ENCODE measurements around the gene KYAT1.
A peak's percentile ranks its signal among the peaks of the same experiment; 100 is the strongest.

Gene KYAT1

DNA sequence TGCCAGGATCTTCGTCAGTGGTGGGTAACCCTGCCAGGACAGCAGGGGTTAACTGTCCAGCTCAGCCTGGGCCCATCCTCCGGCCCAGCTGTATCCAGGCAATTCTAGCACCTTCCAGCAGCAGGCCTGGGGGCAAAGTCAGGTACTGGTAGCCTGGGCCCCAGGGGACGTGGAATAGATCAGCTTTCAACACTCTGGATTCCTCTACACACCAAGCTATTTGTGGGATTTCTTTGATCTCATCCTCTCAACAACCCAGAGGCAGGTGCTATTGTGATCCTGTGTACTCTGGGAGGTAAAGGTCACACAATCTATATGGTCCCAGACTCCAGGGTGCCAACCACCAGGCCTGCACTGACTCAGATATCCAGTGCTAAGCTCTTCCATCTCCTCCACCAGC, 43.4 kb downstream of the KYAT1 start:
- DNase-seq (ENCODE audit: low read depth) = no peak

DNA sequence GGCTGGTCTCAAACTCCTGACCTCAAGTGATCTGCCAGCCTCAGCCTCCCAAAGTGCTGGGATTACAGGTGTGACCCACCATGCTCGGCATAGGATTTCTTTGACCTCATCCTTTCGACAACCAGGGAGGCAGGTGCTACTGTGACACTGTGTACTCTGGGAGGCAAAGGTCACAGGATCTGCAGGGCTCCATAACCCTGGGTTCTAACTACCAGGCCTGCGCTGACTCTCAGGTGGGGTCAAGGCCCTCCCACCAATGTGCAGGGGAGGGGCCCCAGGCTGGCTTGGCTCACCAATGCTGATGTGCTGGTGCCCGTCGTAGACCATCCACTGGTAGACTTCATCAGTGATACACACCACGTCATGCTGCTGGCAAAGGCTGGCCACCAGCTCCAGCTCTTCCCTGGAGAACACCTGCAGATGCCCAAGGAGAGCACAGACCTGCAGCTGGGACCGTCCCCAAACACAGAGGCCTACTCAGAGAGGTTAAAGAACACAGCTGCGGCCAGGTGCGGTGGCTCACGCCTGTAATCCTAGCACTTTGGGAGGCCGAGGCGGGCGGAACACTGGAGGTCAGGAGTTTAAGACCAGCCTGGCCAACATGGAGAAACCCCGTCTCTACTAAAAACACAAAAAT, 45.1 kb downstream of the KYAT1 start:
- DNase-seq (ENCODE audit: low read depth) = no peak

DNA sequence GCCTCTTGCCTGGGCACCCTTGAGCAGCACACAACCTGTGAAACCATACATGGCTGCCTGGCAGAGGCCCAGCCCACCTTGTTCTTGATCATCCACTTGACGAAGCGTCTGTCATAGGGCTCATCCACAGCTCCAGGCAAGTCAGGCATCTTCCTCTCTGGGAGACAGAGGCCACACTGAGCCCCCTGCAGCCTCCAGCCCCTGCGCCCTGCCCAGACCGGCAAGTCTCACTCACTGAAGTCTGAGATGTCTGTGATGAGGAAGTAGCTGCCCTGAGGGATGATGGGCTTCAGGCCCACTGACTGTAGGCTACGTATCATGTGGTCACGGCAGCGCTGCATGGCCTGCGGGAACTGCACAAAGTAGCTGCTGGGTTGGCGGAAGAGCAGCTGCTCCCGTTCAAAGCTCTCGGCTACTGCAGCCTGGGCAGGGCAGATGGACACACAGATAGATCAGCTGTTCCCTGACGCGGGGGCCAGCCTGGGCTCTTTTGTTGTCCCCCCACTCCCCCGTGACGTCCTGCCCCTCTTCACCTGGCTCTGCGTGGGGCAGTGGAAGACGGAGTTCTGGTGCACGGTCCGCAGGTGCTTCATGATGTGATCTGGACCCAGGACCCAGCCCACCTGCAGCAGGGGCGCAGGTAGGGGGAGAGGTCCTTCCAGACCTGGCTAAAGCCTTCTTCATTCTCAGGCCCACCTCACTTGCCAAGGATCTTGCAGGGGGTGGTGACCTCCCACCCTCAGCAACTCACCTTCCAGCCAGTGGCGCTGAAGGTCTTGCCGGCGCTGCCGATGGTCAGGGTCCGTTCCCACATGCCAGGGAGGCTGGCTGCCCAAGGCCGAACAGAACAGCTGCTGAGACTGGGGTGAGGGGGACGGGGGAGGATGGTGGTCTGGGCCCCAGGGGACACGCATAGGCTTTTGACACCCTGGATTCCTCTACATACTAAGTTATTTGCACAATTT, 46.2 kb downstream of the KYAT1 start:
- no peak for DNase-seq (ENCODE audit: low read depth)

DNA sequence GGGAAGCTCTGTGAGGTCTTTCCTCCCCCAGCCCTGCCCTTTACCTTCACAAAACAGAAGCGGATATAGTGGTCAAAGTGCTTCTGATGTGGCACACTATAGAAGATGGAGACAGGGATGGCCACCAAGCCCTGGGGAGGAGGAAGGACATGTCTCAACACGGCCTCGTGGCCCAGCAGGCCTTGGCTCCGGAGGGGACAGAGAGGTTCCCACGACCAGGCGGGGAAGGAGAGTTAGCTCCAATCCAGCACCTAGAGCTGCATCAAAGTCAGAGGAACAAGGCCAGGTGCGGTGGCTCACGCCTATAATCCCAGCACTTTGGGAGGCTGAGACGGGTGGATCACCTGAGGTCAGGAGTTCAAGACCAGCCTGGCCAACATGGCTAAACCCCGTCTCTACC, 48.1 kb downstream of the KYAT1 start:
- no peak for DNase-seq (ENCODE audit: low read depth)

DNA sequence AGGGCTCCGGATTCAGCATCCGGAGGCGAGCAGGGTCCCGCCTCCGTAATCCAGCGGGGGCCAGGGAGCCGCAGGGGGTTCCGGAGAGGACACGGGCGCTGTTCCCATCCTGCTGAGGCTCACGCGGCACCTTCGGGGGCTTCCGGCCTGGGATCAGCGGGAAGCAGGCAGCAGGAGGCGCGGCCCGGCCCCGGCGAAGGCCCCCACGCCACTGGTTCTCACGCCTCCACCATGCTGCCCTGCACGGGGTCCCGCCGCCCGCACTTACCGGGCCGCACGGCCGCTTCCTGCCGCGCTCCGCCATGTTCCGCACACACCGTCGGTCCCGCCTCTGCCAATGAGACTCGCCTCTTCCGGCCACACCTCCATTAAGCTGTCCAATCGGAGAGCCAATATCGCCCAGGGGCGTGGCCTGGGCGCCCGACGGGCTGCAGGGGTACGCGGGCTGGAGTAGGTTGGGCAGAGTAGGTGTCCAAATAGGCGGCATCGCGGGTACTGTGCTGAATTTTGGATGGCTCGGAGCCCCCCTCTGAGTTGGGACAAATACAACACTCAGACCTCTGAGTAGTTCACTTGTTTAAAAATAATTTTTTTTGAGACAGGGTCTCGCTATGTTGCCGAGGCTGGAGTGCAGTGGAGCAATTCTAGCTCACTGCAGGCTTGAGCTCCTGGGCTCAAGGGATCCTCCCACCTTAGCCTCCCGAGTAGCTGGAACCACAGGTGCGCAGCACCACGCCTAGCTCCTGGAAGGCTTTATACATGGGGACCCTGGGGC, 52.1 kb downstream of the KYAT1 start, which contains the start of gene SPOUT1:
SPOUT1 (minus strand) TSS at position 318 of the 775 bp plus-strand sequence; CDS start at position 304, 14 bp downstream.
- peak; percentile 79 for DNase-seq (ENCODE audit: low read depth)

DNA sequence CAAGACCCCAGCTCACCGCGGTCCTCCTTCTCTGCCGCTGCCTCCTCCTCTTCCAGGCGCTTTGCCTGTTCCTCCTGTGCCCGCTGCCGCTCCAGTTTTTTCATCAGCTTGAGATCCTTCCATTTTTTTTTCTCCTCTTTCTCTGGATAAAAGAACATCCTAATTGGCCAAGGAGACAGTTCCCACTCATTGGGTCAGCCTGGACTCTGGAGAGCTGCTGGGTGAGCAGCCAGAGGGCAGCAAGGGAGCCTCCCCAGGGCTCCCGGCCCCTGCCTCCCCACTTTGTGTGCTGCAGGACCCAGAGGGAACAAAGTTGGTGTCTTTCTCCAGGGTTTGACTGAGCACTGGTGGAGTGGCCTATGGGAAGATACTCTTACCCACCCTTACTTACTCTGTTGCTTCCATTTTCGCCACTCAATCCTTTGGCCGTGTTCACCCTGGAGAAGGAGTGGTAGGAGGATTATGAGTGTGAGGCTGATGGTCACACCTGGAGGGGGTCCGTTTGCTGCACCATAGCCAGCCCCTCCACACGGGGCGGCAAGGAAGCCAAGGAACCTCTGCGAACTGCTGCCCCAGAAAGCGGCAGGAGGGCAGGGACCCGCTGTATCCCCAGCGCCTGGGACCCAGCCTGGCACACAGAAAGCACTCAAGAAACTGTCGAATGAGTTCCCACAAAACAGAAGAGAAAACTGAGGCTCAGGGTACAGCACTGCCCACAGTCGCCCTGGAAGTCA, 52.9 kb downstream of the KYAT1 start:
- DNase-seq (ENCODE audit: low read depth) = no peak

DNA sequence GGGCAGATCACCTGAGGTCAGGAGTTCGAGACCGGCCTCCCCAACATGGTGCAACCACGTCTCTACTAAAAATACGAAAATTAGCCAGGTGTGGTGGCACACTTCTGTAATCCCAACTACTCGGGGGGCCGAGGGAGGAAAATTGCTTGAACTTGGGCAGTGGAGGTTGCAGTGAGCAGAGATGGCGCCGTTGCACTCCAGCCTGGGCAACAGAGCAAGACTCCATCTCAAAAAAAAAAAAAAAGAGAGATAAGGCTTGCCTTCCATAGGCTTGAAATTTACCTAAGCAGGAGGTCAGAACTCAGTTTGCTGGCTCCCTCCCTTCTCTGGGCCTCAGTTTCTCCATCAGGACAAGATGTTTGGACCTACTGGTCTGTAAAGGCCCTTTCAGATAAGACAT, 53.5 kb downstream of the KYAT1 start:
- DNase-seq (ENCODE audit: low read depth) = no peak

DNA sequence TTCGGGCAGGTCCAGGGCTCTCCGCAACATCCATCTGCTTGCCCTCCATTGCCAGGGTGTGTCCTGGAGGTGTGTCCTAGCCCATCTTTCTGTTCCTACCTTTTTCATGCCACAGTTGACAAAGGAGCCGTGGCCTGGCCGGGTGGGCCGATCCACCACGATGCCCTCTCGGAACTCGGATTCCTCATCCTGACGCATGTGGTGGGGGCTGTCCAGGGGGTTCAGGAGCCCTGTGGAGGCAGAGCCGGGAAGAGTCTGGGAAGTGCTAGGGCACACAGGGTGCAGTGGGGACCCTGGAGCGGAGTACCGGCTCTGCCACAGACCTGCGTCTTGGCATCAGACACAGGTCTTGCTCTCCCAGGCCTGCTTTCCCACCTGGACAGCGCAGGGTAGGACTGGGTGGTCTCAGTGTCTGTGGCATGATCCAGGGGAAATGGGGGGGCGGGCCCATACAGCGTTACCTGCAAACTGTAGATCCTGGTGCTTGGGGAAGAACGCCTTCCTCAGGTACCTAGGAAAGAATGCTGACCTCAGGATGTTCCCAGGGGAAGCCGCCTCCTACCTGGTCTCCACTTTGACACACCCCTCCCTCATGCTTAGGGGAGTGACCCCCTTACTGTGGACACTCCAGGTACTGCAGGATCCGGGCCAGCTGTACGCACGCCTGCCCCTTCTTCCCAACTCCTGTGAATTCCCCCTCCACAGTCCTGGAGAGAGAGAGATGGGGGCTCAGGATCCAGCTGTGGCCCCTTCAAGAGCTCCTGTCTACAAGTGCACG, 55.6 kb downstream of the KYAT1 start:
- no peak for DNase-seq (ENCODE audit: low read depth)

DNA sequence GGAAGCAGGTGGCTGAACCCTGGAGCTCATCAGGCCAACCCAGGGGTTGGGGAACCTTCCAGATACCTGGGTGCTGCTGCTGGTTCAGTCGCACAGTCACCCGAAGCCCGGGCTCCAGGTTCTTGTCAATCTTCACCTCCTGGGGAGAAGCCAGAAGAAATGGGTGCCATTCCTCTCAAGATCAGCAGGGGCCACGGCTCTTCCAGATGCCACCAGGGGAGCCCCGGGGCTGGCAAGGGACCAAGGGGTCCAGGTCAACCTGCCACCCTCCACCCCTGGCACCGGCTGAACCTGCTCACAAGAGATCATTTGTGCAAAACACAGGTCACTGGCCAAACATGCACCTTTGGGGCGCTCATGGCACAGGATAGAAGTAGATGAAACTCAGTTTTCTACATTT, 56.8 kb downstream of the KYAT1 start:
- DNase-seq (ENCODE audit: low read depth) = no peak

DNA sequence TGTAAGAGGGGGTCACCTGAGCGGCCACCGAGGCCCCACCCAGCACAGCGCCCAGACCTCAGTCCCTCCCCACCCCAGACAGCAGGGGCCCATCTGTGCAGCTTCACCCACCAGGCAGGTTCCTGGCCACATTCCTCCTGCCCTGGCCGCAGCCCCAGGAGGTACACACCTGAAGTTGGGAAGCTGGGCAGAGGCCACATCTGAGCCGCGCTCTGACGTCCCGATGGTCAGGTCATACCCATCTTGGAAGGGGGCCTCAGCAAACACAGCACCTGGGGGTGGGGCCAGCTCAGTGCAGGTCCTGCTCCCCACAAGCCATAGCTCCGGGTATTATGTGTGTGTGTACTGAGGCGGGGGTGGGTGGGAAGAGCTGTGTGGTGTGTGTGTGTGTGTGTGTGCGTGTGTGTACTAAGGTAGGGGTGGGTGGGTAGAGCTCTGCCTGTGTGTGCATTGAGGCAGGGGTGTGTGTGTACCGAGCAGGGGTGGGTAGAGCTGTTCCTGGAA, 57.8 kb downstream of the KYAT1 start:
- no peak for DNase-seq (ENCODE audit: low read depth)

DNA sequence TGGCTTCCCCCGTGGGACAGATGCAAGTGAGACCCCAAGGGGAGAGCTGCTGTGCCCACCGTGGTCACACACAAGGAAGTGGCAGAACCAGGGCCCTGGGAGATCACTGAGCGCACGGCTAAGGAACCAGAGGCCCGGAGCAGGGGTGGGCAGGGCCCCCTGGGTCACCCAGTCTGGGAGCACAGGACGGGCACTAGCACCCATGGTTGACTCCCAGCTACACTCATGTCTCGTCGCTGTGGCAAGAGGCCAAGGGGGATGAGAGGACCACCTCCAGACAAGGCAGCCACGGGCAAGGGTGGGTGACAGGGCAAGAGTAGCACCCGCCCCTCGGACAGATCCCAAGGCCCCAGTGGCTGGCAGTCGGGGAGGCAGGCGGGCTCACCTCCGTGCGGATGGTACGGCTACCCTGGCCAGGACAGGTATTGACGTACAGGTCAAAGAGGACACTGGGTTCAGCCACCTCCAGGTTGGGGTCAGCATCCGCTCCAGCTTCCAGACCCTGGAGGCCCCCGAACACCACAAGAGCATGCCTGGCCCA, 58.3 kb downstream of the KYAT1 start:
- DNase-seq (ENCODE audit: low read depth) = no peak

DNA sequence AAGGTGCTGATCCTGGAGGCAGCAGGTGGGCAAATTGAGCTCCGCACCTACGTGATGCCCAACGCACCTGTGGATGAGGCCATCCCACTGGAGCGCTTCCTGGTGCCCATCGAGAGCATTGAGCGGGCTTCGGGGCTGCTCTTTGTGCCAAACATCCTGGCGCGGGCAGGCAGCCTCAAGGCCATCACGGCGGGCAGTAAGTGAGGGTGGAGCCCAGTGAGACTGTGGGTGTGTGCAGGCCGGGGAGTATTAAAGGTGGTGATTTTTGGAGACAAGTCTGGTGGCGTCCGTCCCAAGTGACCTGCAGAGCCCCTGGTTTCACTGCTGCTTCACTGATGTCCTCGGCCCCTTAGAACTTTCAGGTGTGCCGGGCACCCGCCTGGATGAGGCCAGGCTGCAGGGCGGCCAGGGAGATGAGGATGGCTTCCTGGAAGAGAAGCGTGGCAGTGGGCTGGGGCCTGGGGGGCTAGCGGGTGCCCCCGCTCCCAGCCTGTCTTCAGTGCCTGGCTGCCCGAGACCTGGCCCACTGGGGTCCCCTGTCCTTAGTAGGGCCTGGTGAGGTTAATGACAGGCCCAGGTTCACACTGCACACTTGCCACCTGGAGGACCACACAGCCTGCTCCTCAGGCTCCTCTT, 59.2 kb downstream of the KYAT1 start:
- DNase-seq (ENCODE audit: low read depth) = no peak

DNA sequence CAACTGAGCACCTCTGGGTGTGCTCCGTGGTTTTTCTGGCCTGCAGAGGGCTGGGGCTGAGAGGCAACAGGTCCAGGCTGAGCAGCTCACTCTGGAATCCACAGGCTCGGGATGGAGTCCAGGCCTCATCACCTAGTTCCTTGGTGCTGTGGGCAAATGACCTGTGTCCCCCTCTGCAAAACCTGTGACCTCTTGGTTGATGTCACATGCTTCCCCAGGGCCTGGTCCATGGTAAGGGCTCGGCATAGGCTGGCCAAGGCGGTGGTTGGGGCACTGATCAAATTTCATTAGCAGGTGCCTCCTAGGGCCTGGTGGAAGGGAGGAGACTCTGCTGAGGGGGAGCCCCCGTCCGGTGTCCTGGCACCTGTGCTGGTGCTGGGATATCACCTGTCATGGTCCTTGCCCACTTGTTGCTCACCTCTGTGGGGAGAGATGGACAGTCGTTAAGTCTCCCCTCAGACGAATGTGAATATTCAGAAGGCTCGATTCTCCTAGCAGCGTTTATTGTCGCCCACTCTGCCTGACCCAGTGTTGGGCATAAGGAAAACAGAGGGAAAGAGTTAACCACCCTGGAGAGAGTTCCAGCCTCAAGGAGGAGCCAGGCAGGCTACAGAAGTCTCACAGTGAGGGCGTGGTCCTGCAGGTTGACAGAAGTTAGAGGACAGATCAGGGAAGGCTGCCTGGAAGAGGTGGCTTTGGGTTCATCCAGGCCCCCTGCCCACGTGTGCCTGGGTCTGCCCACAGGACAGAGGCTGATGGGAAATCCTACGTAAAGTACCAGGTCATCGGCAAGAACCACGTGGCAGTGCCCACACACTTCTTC, 60.0 kb downstream of the KYAT1 start:
- DNase-seq (ENCODE audit: low read depth) = no peak

DNA sequence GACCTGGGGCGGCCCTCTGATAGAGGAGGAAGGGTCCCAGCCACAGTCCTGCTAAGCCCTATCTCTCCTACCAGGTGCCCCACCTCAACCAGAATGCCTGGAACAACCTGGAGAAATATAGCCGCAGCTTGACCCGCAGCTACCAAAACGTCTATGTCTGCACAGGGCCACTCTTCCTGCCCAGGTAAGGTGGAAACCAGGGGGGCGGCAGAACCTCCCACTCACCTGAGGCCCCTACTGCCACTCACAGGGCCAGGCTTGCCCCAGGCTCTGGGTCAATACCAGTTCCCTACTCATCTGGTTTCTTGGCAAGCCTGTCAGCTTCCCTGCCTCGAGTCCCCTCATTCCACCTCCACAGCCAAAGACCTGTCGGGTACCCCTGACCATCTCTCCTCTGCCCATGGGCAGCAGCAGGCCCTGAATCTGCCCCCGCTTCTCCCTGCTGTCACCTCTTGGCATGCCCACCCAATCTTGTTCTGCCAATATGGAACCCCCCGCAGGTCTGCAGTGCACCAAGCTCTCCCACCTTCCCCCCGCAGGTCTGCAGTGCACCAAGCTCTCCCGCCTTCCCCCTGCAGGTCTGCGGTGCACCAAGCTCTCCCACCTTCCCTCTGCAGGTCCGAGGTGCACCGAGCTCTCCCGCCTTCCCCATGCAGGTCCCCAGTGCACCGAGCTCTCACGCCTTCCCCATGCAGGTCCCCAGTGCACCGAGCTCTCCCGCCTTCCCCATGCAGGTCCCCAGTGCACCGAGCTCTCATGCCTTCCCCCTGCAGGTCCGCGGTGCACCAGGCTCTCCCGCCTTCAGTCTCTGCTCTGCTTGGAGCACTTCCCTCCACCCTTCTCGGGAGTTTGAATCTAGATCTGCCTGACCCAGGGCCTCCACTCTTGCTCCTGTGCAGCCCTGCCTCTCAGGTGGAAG, 60.8 kb downstream of the KYAT1 start:
- no peak for DNase-seq (ENCODE audit: low read depth)

DNA sequence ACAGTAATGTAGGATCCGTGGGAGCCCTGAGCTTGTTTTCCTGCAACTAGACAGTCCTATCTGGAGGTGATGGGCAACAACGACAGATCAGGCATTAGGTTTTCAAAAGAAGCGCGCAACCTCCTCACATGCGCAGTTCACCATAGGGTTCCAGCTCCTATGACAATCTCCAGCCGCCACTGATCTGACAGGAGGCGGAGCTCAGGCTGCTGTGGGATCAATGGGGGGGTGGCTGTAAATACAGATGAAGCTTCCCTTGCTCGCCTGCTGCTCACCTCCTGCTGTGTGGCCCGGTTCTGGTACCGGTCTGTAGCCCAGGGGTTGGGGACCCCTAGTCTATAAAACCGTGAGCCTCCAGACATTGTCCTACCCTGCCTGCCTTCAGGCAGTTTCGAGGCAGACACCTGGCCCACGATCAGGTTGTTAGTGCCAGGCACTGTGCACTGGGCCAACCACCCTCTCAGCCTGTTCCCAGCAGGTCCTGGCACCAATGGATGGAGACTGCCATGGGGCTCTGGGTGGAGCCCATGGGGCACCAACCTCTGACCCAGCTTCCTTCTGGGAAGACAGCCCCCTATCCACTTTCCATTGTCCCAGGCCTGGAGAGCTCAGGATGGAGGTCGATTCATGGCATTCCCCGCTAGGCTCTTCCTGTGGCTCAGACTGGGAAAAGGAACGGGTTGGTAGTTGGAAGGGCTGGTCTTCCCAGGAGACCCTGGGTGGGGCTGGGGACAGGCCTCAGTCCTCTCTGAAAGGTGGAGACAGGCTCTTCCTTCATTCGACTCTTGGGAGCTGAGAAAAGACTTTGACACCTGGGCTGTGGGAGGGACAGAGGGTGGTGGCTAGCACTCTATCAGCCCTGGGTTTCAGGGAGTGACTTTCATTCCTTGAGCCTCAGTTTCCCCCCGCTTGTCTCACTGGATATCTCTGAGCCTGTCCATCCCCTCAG, 61.8 kb downstream of the KYAT1 start:
- DNase-seq (ENCODE audit: low read depth) = peak; percentile 1

DNA sequence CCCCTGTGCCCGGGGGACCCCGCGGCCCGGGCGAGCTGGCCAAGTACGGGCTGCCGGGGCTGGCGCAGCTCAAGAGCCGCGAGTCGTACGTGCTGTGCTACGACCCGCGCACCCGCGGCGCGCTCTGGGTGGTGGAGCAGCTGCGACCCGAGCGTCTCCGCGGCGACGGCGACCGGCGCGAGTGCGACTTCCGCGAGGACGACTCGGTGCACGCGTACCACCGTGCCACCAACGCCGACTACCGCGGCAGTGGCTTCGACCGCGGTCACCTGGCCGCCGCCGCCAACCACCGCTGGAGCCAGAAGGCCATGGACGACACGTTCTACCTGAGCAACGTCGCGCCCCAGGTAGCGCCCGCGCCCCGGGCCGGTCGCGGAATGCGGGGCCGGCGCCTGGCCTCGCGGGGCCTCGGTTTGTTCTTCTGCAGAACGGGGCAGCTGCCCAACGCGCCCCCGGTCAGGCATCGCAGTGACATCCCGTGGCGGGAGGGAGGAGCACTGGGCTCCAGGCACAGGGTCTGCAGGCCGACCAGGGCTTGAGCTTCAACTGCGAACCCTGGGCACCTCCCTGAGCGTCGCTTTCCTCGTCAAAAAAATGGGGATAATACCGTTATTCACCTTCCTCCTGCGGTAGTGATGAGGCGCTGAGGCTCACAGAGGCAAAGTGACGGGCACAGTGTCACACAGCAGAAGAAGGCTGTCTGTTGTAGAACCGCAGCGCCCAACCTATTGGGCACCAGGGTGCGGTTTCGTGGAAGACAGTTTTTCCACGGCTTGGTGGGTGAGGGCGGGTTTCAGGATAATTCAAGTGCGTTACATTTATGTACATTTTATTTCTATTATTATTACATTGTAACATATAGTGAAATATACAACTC, 62.7 kb downstream of the KYAT1 start:
- peak; percentile 3 for DNase-seq (ENCODE audit: low read depth)
